Adrenal gland (tissue), 12 donors: ENCODE results near the gene CLIP2. TPM values are rescaled to one million over a fixed set of nuclear protein-coding genes. Genes with fewer than 3 reads are reported as not detected.

ENCODE experiments used
- DNase-seq, 7 donors: peaks; one replicate each; pipeline ENCODE4 v3.0.0-alpha.2; 2019 to 2020
- H3K27ac ChIP-seq, 5 donors: fragments of 200-600 bp; sonication (generic) in 4 of 5; 1 replicate in 3 of 5; 2 replicates in 2 of 5; pipeline versions ENCODE4 v1.5.1 to v1.8.0; 2016 to 2020; ENCODE audit warnings: mild to moderate bottlenecking in 1 of 5
- H3K27me3 ChIP-seq: fragments of 200-600 bp; 2 replicates; pipeline ENCODE4 v1.8.0; 2021
- H3K36me3 ChIP-seq, 2 donors: fragments of 200-600 bp; replicated peaks in 1 of 2; 1 replicate in 1 of 2; 2 replicates in 1 of 2; pipeline versions ENCODE4 v1.5.1 to v1.8.0; 2018 to 2022
- H3K4me1 ChIP-seq, 2 donors: fragments of 200-600 bp; replicated peaks in 1 of 2; 1 replicate in 1 of 2; 2 replicates in 1 of 2; pipeline versions ENCODE4 v1.5.1 to v1.8.0; 2018 to 2021
- H3K4me3 ChIP-seq, 4 donors: fragments of 200-600 bp; sonication (generic) in 3 of 4; one replicate each; pipeline ENCODE4 v1.5.1; 2016 to 2018
- H3K9me3 ChIP-seq, 3 donors: fragments of 200-600 bp; sonication (generic) in 1 of 3; replicated peaks in 1 of 3; 1 replicate in 2 of 3; 2 replicates in 1 of 3; pipeline versions ENCODE4 v1.5.1 to v1.8.0; 2016 to 2021
- POLR2A ChIP-seq, 2 donors: fragments of 450-650 bp; IDR thresholded peaks; one replicate each; pipeline ENCODE4 v1.6.1; 2017; ENCODE audit warnings: antibody characterized with exemption in 2 of 2, mild to moderate bottlenecking in 2 of 2, moderate library complexity in 1 of 2
- WGBS, 4 donors: extraction: QIAGEN DNeasy Blood & Tissue Kit in 2 of 4; methylation state at CpG; one replicate each; pipeline versions ENCODE4 v1.1.5 to v1.1.7; 2013 to 2017; 5-methylcytosine and 5-hydroxymethylcytosine counted together
- intact Hi-C, 2 donors: fragments of 100-400 bp; cut with DNase I; formaldehyde crosslinking; loops; one replicate each; pipeline versions ENCODE4 v1.14.1 to v1.15.0; 2022 to 2023
- polyA plus RNA-seq, 3 donors: library from polyadenylated mRNA; stranded (reverse); fragments of 200-250 nt in 2 of 3; fragments of 350-450 nt in 1 of 3; fragmentation: Illumina TruSeq in 1 of 3; extraction: RNeasy Lipid Tissue Mini Kit (QIAGEN cat#74804) in 1 of 3; gene quantifications; one replicate each; pipeline ENCODE4 v1.2.3, GENCODE V29; 2013 to 2014
- total RNA-seq, 9 donors: library from RNA; depleted of rRNA in 4 of 9; stranded (reverse); fragments of >200 nt in 4 of 9; fragments of 120-200 nt in 1 of 9; fragmentation: NEBNext Ultra II Directional in 1 of 9; extraction: Animal tissue kit (Norgen Biotek cat#: 25700) in 1 of 9; gene quantifications; one replicate each; pipeline versions ENCODE4 v1.1.0 to v1.2.4, GENCODE V29; 2013 to 2023
- TF ChIP-seq, protein P1 (sequence below), 6 experiments: fragments of 450-650 bp in 4 of 6; fragments of 200-600 bp in 2 of 6; sonication (generic) in 1 of 6; IDR thresholded peaks; 1 replicate in 5 of 6; 2 replicates in 1 of 6; pipeline versions ENCODE4 v1.5.1 to v1.8.0; 2016 to 2021; ENCODE audit warnings: antibody characterized with exemption in 6 of 6, mild to moderate bottlenecking in 2 of 6, moderate library complexity in 1 of 6
- donor health status: healthy with polysubstance abuse.
- donor health status: Bipolar disorder and iron deficiency.
- donor health status: DM: yes; HTN: yes; CAD: no.
- donor health status: DM: no; HTN: no; CAD: no.
- donor health status: DM: no; HTN: no; CAD: no.
- donor health status: DM: yes; HTN: yes; CAD: no.

CLIP2 gene
- total and polyA plus RNA-seq, 12 donors = 6.8 to 48.6 (median 25.6) TPM

DNA sequence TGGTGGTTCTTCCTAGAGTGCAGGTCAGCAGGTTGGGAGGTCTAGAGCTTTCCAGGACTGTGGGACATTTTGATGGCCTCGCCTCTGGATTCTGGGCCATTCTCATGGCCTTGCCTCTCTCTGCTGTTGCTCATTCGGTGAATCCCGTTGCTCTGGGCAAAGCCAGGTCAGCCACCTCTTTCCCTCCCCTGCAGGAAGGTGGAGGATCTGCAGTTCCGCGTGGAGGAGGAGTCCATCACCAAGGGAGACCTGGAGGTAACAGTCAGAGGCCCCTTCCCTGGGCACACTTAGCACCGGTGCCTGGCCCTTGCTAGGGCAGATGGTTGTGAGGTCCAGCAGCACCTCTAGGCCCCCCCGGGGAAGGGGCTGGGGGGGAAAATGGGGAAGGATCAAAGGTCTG, 74.9 kb downstream of the CLIP2 start:
- no peak overlapping the region for H3K4me3 ChIP-seq
- intact Hi-C loops = no loop called here
- DNase-seq = peak in 4 of 7 donors; percentile 32 to 43 (median 38)
- H3K36me3 ChIP-seq = peaks cover 0 to 16% of the 10 kb centered on the region in 2 donors
- whole genome bisulfite sequencing, 4 donors = 57 to 79% (median 66%) methylated on average over 5 to 7 of the region's 7 CpGs
- TF ChIP-seq, protein P1, sequence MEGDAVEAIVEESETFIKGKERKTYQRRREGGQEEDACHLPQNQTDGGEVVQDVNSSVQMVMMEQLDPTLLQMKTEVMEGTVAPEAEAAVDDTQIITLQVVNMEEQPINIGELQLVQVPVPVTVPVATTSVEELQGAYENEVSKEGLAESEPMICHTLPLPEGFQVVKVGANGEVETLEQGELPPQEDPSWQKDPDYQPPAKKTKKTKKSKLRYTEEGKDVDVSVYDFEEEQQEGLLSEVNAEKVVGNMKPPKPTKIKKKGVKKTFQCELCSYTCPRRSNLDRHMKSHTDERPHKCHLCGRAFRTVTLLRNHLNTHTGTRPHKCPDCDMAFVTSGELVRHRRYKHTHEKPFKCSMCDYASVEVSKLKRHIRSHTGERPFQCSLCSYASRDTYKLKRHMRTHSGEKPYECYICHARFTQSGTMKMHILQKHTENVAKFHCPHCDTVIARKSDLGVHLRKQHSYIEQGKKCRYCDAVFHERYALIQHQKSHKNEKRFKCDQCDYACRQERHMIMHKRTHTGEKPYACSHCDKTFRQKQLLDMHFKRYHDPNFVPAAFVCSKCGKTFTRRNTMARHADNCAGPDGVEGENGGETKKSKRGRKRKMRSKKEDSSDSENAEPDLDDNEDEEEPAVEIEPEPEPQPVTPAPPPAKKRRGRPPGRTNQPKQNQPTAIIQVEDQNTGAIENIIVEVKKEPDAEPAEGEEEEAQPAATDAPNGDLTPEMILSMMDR (IDR thresholded peaks at IDR 0.05) = peak in 4 of 6 experiments; percentile 10 to 52 (median 22)
- TF ChIP-seq POLR2A (IDR thresholded peaks at IDR 0.05) = no peak
- H3K9me3 ChIP-seq = no peaks in the 10 kb centered on the region
- H3K27ac ChIP-seq = no peak overlapping the region
- no peaks in the 10 kb centered on the region for H3K4me1 ChIP-seq
- no peaks in the 10 kb centered on the region for H3K27me3 ChIP-seq

DNA sequence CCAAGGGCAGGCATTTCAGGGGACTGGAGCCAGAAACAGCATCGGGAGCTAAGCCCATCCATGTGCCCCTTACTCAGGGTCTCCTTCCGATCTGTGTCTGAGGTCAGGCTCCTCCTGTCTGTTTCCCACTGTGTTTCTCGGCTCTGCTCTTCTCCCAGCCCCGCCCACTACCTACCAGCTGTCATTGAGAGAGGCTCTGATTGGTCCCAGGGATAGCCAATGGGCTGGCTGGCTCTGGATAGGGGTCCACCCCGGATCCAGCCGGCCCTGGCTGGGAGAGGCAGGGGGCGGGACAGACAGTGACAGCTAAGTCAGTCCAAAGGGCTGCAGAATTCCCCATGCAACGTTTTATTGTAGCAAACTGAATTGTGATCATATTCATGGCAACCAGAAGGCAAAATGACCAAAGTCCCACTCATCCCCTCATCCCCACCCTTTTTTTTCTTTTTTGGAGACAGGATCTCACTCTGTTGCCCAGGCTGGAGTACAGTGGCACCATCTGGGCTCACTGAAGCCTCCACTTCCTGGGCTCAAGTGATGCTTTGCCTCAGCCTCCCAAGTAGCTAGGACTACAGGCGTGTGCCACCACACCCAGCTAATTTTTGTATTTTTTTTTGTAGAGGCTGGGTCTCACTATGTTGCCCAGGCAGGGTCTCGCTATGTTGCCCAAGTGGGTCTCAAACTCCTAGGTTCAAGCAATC, 76.3 kb downstream of the CLIP2 start:
- H3K9me3 ChIP-seq = no peaks in the 10 kb centered on the region
- H3K27ac ChIP-seq = no peak overlapping the region
- H3K4me1 ChIP-seq = no peaks in the 10 kb centered on the region
- no peaks in the 10 kb centered on the region for H3K27me3 ChIP-seq
- TF ChIP-seq, protein P1 (IDR thresholded peaks at IDR 0.05) = no peak
- no peak for TF ChIP-seq POLR2A (IDR thresholded peaks at IDR 0.05)
- peaks cover 0 to 8% of the 10 kb centered on the region in 2 donors for H3K36me3 ChIP-seq
- peak; percentile 45 to 89 (median 73) for DNase-seq
- intact Hi-C loops = no loop called here
- 48 to 66% (median 57%) methylated on average over 5 to 10 of the region's 10 CpGs for WGBS, 4 donors
- H3K4me3 ChIP-seq = no peak overlapping the region

DNA sequence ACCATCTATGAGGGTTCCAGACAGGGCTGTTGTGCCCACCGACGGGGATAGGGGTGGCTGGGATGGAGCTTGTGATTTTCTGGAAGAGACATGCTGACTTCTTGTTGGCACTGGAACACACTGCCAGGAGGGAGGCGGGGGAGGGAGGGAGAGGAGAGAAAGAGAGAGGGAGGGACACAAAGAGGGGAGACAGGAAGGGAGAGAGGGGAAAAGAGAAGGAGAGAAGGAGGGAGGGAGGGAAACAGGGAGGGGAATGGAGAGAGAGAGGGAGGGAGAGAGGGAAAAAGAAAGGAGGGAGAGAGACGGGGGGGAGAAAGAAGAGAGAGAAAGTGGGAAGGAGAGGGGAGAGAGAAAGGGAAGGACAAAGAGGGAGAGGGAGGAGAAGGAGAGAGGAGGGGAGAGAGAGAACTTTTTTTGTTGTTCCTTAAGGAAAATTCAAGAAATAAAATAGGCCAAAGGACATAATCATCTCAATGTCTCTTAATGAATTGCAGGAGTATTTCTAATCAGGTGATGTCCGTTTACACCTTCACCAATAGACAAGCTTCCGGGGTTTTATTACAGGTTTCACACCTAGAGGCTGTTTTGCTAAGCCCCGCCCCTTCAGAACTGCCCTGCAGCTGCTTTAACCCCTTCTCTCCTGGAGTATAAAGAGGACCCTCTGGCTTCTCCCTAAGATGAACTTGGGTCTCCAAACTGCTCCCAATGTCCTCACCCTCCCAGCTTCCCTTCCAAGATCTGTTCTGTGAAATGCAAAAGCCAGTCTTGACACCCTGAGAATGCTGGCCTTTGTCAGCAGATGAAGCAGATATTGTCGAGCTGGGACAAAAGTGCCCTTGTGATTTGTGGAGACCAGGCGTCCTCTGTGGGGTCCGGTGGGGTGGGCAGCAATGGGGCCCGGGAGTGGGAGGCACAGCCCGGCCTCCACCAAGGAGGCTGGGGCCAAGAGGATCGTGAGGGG, 82.5 kb downstream of the CLIP2 start:
- no peak for TF ChIP-seq POLR2A (IDR thresholded peaks at IDR 0.05)
- TF ChIP-seq, protein P1 (IDR thresholded peaks at IDR 0.05) = no peak
- Histone ChIP-seq H3K27ac (peak overlapping the region in 2 of 5 donors; percentile 34 to 76), H3K4me3 (no peak overlapping the region), H3K27me3 (no peaks in the 10 kb centered on the region), H3K36me3 (peaks cover 0 to 8% of the 10 kb centered on the region in 2 donors), H3K9me3 (no peaks in the 10 kb centered on the region), H3K4me1 (peaks cover 6 to 7% of the 10 kb centered on the region in 2 donors)
- 33 to 44% (median 40%) methylated on average over 7 to 13 of the region's 13 CpGs for WGBS, 4 donors
- intact Hi-C loops = no loop called here
- peak in 3 of 7 donors; percentile 22 to 45 (median 29) for DNase-seq

DNA sequence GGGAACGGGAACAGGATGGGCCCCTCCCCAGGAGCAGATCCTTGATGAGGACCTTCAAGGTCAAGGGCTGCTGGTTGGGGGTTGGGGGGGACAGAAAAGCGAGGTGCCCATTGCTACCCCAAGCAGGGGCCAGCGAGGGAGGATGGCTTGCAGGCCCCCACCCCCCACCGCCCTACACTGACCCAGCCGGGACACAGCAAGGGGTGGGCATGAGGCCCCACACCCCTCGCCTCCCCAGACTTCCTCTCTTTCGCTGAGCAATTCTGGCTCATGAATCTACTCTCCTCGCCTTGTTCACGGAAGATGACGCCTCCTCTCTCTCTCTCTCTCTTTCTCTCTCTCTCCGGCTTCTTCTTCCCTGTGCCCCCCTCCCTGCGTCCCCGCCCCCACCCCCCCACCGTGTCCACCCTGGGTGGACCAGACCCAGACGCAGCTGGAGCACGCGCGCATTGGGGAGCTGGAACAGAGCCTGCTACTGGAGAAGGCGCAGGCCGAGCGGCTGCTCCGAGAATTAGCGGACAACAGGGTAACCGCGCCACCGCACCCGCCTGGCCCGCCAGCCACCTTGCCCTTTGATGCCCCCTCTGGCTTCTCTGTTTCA, 83.4 kb downstream of the CLIP2 start:
- intact Hi-C loops = no loop called here
- WGBS, 4 donors = 38 to 60% (median 56%) methylated on average over 26 to 28 of the region's 28 CpGs
- peak overlapping the region in 2 of 5 donors; percentile 49 to 76 for H3K27ac ChIP-seq
- no peaks in the 10 kb centered on the region for H3K9me3 ChIP-seq
- H3K36me3 ChIP-seq = peaks cover 0 to 11% of the 10 kb centered on the region in 2 donors
- H3K4me1 ChIP-seq = peaks cover 6 to 7% of the 10 kb centered on the region in 2 donors
- no peaks in the 10 kb centered on the region for H3K27me3 ChIP-seq
- peak in 2 of 7 donors; percentile 27 to 60 for DNase-seq
- no peak overlapping the region for H3K4me3 ChIP-seq
- no peak for TF ChIP-seq POLR2A (IDR thresholded peaks at IDR 0.05)
- TF ChIP-seq, protein P1 (IDR thresholded peaks at IDR 0.05) = no peak
